ENCODE results near the gene OR5H2. TPM values are rescaled to one million over a fixed set of nuclear protein-coding genes. Genes with fewer than 3 reads are reported as not detected.

OR5H2 gene
- total RNA-seq, 3 donors from 2014 or later (not counting 1 experiment from before 2014, with no cell fraction given), result not detected

- no peaks in the 10 kb centered on the region for H3K4me1 ChIP-seq (ENCODE audit: control insufficient read depth, insufficient read depth, low read length)
- intact Hi-C loops (cut with micrococcal nuclease), result no loop called here
- no peak overlapping the region for H3K27ac ChIP-seq (ENCODE audit: low read length)
- DNase-seq, result no peak
- no peak for ATAC-seq
- H3K36me3 ChIP-seq (ENCODE audit: control insufficient read depth, insufficient read depth, low read length), result no peaks in the 10 kb centered on the region
- WGBS (ENCODE audit: insufficient coverage), result 82% methylated on average over 2 of the region's 2 CpGs
- no peak overlapping the region for H3K4me3 ChIP-seq (ENCODE audit: low read length)
- Mint-ChIP-seq H3K27ac (no peak overlapping the region), H3K9me3 (no peaks in the 10 kb centered on the region), H3K4me3 (no peak overlapping the region), H3K4me1 (no peaks in the 10 kb centered on the region), H3K36me3 (no peaks in the 10 kb centered on the region), H3K27me3 (ENCODE audit: low read depth in 2 of 2) (peaks cover 8% of the 10 kb centered on the region in 2 donors)
- no peaks in the 10 kb centered on the region for H3K9me3 ChIP-seq (ENCODE audit: control insufficient read depth, insufficient read depth, low read length)
- TF ChIP-seq CTCF (IDR thresholded peaks at IDR 0.05), result no peak
- H3K27me3 ChIP-seq (ENCODE audit: control insufficient read depth, insufficient read depth, low read length), result no peaks in the 10 kb centered on the region
Observed at GRCh38 chr3:98322686-98323085, 40.4 kb downstream of the OR5H2 start.

GRCh38 chr3:98323425-98323824, 41.1 kb downstream of the OR5H2 start:
- Histone ChIP-seq H3K36me3 (ENCODE audit: control insufficient read depth, insufficient read depth, low read length) (no peaks in the 10 kb centered on the region), H3K27me3 (ENCODE audit: control insufficient read depth, insufficient read depth, low read length) (no peaks in the 10 kb centered on the region), H3K27ac (ENCODE audit: low read length) (no peak overlapping the region), H3K4me1 (ENCODE audit: control insufficient read depth, insufficient read depth, low read length) (no peaks in the 10 kb centered on the region), H3K9me3 (ENCODE audit: control insufficient read depth, insufficient read depth, low read length) (no peaks in the 10 kb centered on the region), H3K4me3 (ENCODE audit: low read length) (no peak overlapping the region)
- intact Hi-C loops (cut with micrococcal nuclease), result no loop called here
- ATAC-seq (no peak), DNase-seq (no peak)
- no peak for TF ChIP-seq CTCF (IDR thresholded peaks at IDR 0.05)
- no peaks in the 10 kb centered on the region for H3K36me3 Mint-ChIP-seq
- H3K27me3 Mint-ChIP-seq (ENCODE audit: low read depth in 2 of 2), result peaks cover 8 to 10% of the 10 kb centered on the region in 2 donors
- H3K4me1 Mint-ChIP-seq, result no peaks in the 10 kb centered on the region
- H3K9me3 Mint-ChIP-seq, result no peaks in the 10 kb centered on the region
- H3K4me3 Mint-ChIP-seq, result no peak overlapping the region
- H3K27ac Mint-ChIP-seq, result no peak overlapping the region

- Histone ChIP-seq H3K27ac (ENCODE audit: low read length) (no peak overlapping the region), H3K4me3 (ENCODE audit: low read length) (no peak overlapping the region), H3K9me3 (ENCODE audit: control insufficient read depth, insufficient read depth, low read length) (no peaks in the 10 kb centered on the region), H3K27me3 (ENCODE audit: control insufficient read depth, insufficient read depth, low read length) (peaks cover 5% of the 10 kb centered on the region), H3K4me1 (ENCODE audit: control insufficient read depth, insufficient read depth, low read length) (no peaks in the 10 kb centered on the region), H3K36me3 (ENCODE audit: control insufficient read depth, insufficient read depth, low read length) (no peaks in the 10 kb centered on the region)
- ATAC-seq, result no peak
- no peak overlapping the region for H3K27ac Mint-ChIP-seq
- no peaks in the 10 kb centered on the region for H3K4me1 Mint-ChIP-seq
- H3K36me3 Mint-ChIP-seq, result no peaks in the 10 kb centered on the region
- 89% methylated on average over 12 of the region's 12 CpGs for WGBS (ENCODE audit: insufficient coverage)
- intact Hi-C loops (cut with micrococcal nuclease), result no loop called here
- peaks cover 8 to 11% of the 10 kb centered on the region in 2 donors for H3K27me3 Mint-ChIP-seq (ENCODE audit: low read depth in 2 of 2)
- no peaks in the 10 kb centered on the region for H3K9me3 Mint-ChIP-seq
- DNase-seq, result no peak
- TF ChIP-seq CTCF (IDR thresholded peaks at IDR 0.05), result no peak
- no peak overlapping the region for H3K4me3 Mint-ChIP-seq
Observed at GRCh38 chr3:98325055-98325454, 42.8 kb downstream of the OR5H2 start.

GRCh38 chr3:98326105-98326893, 44.0 kb downstream of the OR5H2 start:
- 53% methylated on average over 1 of the region's 2 CpGs for WGBS (ENCODE audit: insufficient coverage)
- Histone ChIP-seq H3K9me3 (ENCODE audit: control insufficient read depth, insufficient read depth, low read length) (no peaks in the 10 kb centered on the region), H3K27me3 (ENCODE audit: control insufficient read depth, insufficient read depth, low read length) (peaks cover 5% of the 10 kb centered on the region), H3K4me3 (ENCODE audit: low read length) (no peak overlapping the region), H3K36me3 (ENCODE audit: control insufficient read depth, insufficient read depth, low read length) (no peaks in the 10 kb centered on the region), H3K27ac (ENCODE audit: low read length) (no peak overlapping the region), H3K4me1 (ENCODE audit: control insufficient read depth, insufficient read depth, low read length) (no peaks in the 10 kb centered on the region)
- ATAC-seq (no peak), DNase-seq (no peak)
- no peaks in the 10 kb centered on the region for H3K9me3 Mint-ChIP-seq
- no peak for TF ChIP-seq CTCF (IDR thresholded peaks at IDR 0.05)
- H3K27me3 Mint-ChIP-seq (ENCODE audit: low read depth in 2 of 2), result peaks cover 13 to 17% of the 10 kb centered on the region in 2 donors
- intact Hi-C loops (cut with micrococcal nuclease), result no loop called here
- H3K4me3 Mint-ChIP-seq, result no peak overlapping the region
- no peaks in the 10 kb centered on the region for H3K4me1 Mint-ChIP-seq
- H3K36me3 Mint-ChIP-seq, result no peaks in the 10 kb centered on the region
- no peak overlapping the region for H3K27ac Mint-ChIP-seq

All from natural killer cell (primary cell).